SK-N-SH (cell line): Measurements from ENCODE around the gene MAGI2. TPM values are rescaled to one million over a fixed set of nuclear protein-coding genes. Genes with fewer than 3 reads are reported as not detected.

Experiments
- CTCF ChIA-PET: fragments of 300-600, 350-600 bp; formaldehyde crosslinking; extraction: SDS; loops from one replicate; lab custom pipeline; 2021; lab: Yijun Ruan, JAX
- POLR2A ChIA-PET: fragments of 350-600 bp; sonication (Branson Sonifier 250); formaldehyde crosslinking; extraction: SDS; loops from one replicate; lab custom pipeline; 2020; ENCODE audit warnings: antibody characterized with exemption, inconsistent platforms; lab: Yijun Ruan, JAX
- DNase-seq: peaks from one replicate; pipeline ENCODE4 v3.0.0; 2012
- H2AFZ ChIP-seq: fragments of 200-600 bp; sonication (generic); 2 replicates; pipeline ENCODE4 v1.8.1; 2016; ENCODE audit warnings: antibody characterized with exemption, mild to moderate bottlenecking, low read depth
- H3F3A ChIP-seq: fragments of 200-600 bp; sonication (generic); replicated peaks from 2 replicates; pipeline ENCODE3; 2016; ENCODE audit warnings: antibody characterized with exemption, mild to moderate bottlenecking; ENCODE audit not compliant: insufficient read depth
- H3K27ac ChIP-seq, 2 experiments: fragments of 200-500 bp in 1 of 2; fragments of 200-600 bp in 1 of 2; sonication (Bioruptor generic) in 1 of 2; sonication (generic), shearing (Covaris generic) in 1 of 2; 2 replicates each; pipeline versions ENCODE4 v1.5.1 to v1.6.1; 2014 to 2016; ENCODE audit warnings: low read depth in 2 of 2, inconsistent platforms in 1 of 2, low read length in 1 of 2, mild to moderate bottlenecking in 1 of 2, mixed read lengths in 1 of 2
- H3K27me3 ChIP-seq: fragments of 200-600 bp; sonication (generic), shearing (Covaris generic); 2 replicates; pipeline ENCODE4 v1.6.1; 2016; ENCODE audit warnings: mixed run types; ENCODE audit not compliant: insufficient read depth
- H3K36me3 ChIP-seq, 2 experiments: fragments of 200-500 bp in 1 of 2; fragments of 200-600 bp in 1 of 2; sonication (Bioruptor generic) in 1 of 2; sonication (generic) in 1 of 2; replicated peaks in 1 of 2; 2 replicates each; pipeline versions ENCODE3 to v1.5.1; 2014 to 2016; ENCODE audit warnings: low read length in 1 of 2, mild to moderate bottlenecking in 1 of 2; ENCODE audit not compliant: insufficient read depth in 2 of 2, control insufficient read depth in 1 of 2
- H3K4me1 ChIP-seq, 2 experiments: fragments of 200-500 bp in 1 of 2; fragments of 200-600 bp in 1 of 2; sonication (Bioruptor generic) in 1 of 2; sonication (generic), shearing (Covaris generic) in 1 of 2; 2 replicates each; pipeline versions ENCODE4 v1.5.1 to v1.6.1; 2014 to 2016; ENCODE audit warnings: low read depth in 1 of 2, low read length in 1 of 2, mixed run types in 1 of 2; ENCODE audit not compliant: insufficient read depth in 2 of 2, control insufficient read depth in 1 of 2
- H3K4me2 ChIP-seq: fragments of 200-600 bp; sonication (generic), shearing (Covaris generic); 2 replicates; pipeline ENCODE4 v1.6.1; 2017; ENCODE audit warnings: mixed run types
- H3K4me3 ChIP-seq, 2 experiments: fragments of 200-500 bp in 1 of 2; fragments of 200-600 bp in 1 of 2; sonication (Bioruptor generic) in 1 of 2; sonication (generic), shearing (Covaris generic) in 1 of 2; 2 replicates each; pipeline versions ENCODE4 v1.5.1 to v1.8.1; 2014 to 2016; ENCODE audit warnings: low read depth in 2 of 2, inconsistent platforms in 1 of 2, low read length in 1 of 2, mild to moderate bottlenecking in 1 of 2, mixed read lengths in 1 of 2, moderate library complexity in 1 of 2
- H3K79me2 ChIP-seq: fragments of 200-600 bp; sonication (generic); 2 replicates; pipeline ENCODE4 v1.8.1; 2017; ENCODE audit warnings: mild to moderate bottlenecking; ENCODE audit not compliant: insufficient read depth
- H3K9ac ChIP-seq: fragments of 200-600 bp; sonication (generic); 2 replicates; pipeline ENCODE4 v1.6.1; 2017; ENCODE audit warnings: mixed run types
- H3K9me2 ChIP-seq: fragments of 200-600 bp; sonication (generic); 2 replicates; pipeline ENCODE4 v1.6.1; 2017; ENCODE audit warnings: mixed run types
- H3K9me3 ChIP-seq: fragments of 200-600 bp; sonication (generic); 2 replicates; pipeline ENCODE4 v1.6.1; 2017; ENCODE audit warnings: mixed run types, mild to moderate bottlenecking, moderate library complexity
- H4K20me1 ChIP-seq: fragments of 200-600 bp; sonication (generic); 2 replicates; pipeline ENCODE4 v1.6.1; 2017; ENCODE audit warnings: mild to moderate bottlenecking, mixed run types; ENCODE audit not compliant: insufficient read depth
- CHD2 ChIP-seq: fragments of 150-350 bp; IDR thresholded peaks from 2 replicates; pipeline ENCODE4 v1.6.1; 2018; ENCODE audit warnings: low read length; ENCODE audit not compliant: partially characterized antibody
- EZH2phosphoT487 ChIP-seq: fragments of 200-600 bp; sonication (generic); IDR thresholded peaks from 2 replicates; pipeline ENCODE4 v1.6.1; 2017; ENCODE audit warnings: low read depth, mixed run types, mild to moderate bottlenecking, antibody characterized with exemption, moderate library complexity, borderline replicate concordance
- FOSL2 ChIP-seq: IDR thresholded peaks from 2 replicates; pipeline ENCODE4 v1.4.0; 2012; ENCODE audit warnings: low read depth, mild to moderate bottlenecking, moderate library complexity, borderline replicate concordance
- FOXM1 ChIP-seq: IDR thresholded peaks from 2 replicates; pipeline ENCODE4 v1.4.0; 2012; ENCODE audit warnings: low read depth, mild to moderate bottlenecking
- GABPA ChIP-seq: IDR thresholded peaks from 2 replicates; pipeline ENCODE4 v1.4.0; 2012; ENCODE audit warnings: low read depth, mild to moderate bottlenecking
- JUND ChIP-seq: IDR thresholded peaks from 2 replicates; pipeline ENCODE4 v1.4.0; 2012
- MEF2A ChIP-seq: IDR thresholded peaks from 2 replicates; pipeline ENCODE4 v1.4.0; 2012; ENCODE audit warnings: low read depth, borderline replicate concordance
- MXI1 ChIP-seq: IDR thresholded peaks from 2 replicates; pipeline ENCODE4 v1.6.1; 2012; ENCODE audit warnings: mild to moderate bottlenecking, low read depth, low read length, improper control_type of control experiment
- NRF1 ChIP-seq: IDR thresholded peaks from 2 replicates; pipeline ENCODE4 v1.6.1; 2012; ENCODE audit warnings: low read depth, mild to moderate bottlenecking, low read length
- POLR2AphosphoS5 ChIP-seq: IDR thresholded peaks from 2 replicates; pipeline ENCODE4 v1.6.1; 2012; ENCODE audit warnings: low read depth, low read length
- RAD21 ChIP-seq: IDR thresholded peaks from 2 replicates; pipeline ENCODE4 v1.6.1; 2012; ENCODE audit warnings: mild to moderate bottlenecking, low read length
- RCOR1 ChIP-seq: fragments of 150-350 bp; IDR thresholded peaks from 2 replicates; pipeline ENCODE4 v1.6.1; 2017; ENCODE audit warnings: antibody characterized with exemption, low read length
- REST ChIP-seq: IDR thresholded peaks from 2 replicates; pipeline ENCODE4 v1.6.1; 2012; ENCODE audit warnings: mild to moderate bottlenecking, low read depth, low read length, moderate library complexity
- RXRA ChIP-seq: IDR thresholded peaks from 2 replicates; pipeline ENCODE4 v1.4.0; 2012; ENCODE audit warnings: low read depth, mild to moderate bottlenecking, borderline replicate concordance
- SIN3A ChIP-seq: IDR thresholded peaks from 2 replicates; pipeline ENCODE4 v1.6.1; 2012; ENCODE audit warnings: low read depth, mild to moderate bottlenecking, low read length, moderate library complexity, borderline replicate concordance
- TAF1 ChIP-seq: IDR thresholded peaks from 2 replicates; pipeline ENCODE4 v1.6.1; 2012; ENCODE audit warnings: low read depth, mild to moderate bottlenecking, low read length, moderate library complexity, borderline replicate concordance
- TEAD4 ChIP-seq: IDR thresholded peaks from 2 replicates; pipeline ENCODE4 v1.4.0; 2012; ENCODE audit warnings: mild to moderate bottlenecking, borderline replicate concordance; ENCODE audit not compliant: insufficient read depth
- USF2 ChIP-seq: fragments of 150-350 bp; IDR thresholded peaks from 2 replicates; pipeline ENCODE4 v1.6.1; 2017; ENCODE audit warnings: antibody characterized with exemption, low read length, low read depth, borderline replicate concordance
- WGBS: methylation state at CpG from one replicate; pipeline ENCODE4 v1.1.6; 2017; ENCODE audit warnings: low lambda C conversion rate; 5-methylcytosine and 5-hydroxymethylcytosine counted together
- polyA plus RNA-seq, 3 experiments: library from polyadenylated mRNA; depleted of rRNA; stranded (reverse); fragments of >200 nt; gene quantifications; 2 replicates each; pipeline ENCODE4 v1.2.3, GENCODE V29; 2012
- TF ChIP-seq, protein P1 (sequence below): fragments of 150-350 bp; IDR thresholded peaks from 2 replicates; pipeline ENCODE4 v1.6.1; 2016; ENCODE audit warnings: mild to moderate bottlenecking, low read depth, low read length
- TF ChIP-seq, protein P2 (sequence below): IDR thresholded peaks from 2 replicates; pipeline ENCODE4 v1.4.0; 2012; ENCODE audit warnings: low read depth

Gene MAGI2
- polyA plus RNA-seq, 1 of the 3 experiments (the other 2 are of a cell fraction) = 1.1 TPM

DNA sequence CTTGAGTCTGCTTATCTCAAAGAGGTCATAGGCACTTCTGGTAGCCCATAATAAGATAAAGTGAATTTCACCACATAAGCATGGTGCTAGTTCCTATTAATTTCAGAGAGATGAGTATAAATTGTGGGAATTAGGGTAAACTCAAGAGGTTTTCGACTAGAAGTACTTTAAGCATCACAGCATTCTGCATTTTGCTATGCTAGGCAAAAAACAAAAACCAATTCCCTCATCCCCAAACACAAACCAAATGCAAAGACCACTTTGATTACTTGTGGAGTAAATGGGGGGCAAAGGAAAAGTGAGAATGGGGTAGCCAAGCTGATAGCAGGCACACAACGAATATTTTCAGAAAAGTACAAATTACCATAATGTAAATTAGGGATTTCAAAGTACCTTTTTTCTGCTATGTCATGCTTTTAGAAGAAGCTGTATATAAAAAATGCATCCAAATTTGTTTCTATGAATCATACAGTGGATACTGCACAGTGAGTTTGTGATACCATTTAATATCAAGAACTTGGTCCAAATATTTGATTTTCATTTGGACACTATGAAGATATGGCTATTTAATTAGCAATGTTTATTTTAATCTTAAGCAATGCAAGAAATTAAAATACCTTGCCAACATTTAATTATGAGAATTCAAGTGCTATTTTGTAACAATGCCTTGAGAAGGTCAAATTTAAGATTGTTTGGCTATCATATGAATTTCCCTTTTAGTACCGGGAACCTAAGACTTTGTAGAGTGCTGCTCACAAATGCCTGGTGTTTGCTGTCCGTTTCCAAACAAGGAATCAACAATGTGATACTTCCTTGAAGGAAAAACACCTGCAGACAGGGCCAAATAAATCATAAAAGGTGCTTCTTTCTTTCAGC is 1199.4 kb downstream of the MAGI2 start:
- no peaks in the 10 kb centered on the region for H3K27me3 ChIP-seq
- no peaks in the 10 kb centered on the region for H3K79me2 ChIP-seq
- H3K27ac ChIP-seq = no peak overlapping the region
- no peaks in the 10 kb centered on the region for H4K20me1 ChIP-seq
- no peak overlapping the region for H3K9ac ChIP-seq
- 63% methylated on average over 4 of the region's 4 CpGs for WGBS
- POLR2A ChIA-PET = no interaction called here
- no peak overlapping the region for H2AFZ ChIP-seq
- TF ChIP-seq SIN3A (no peak), FOXM1 (no peak), FOSL2 (no peak), NRF1 (no peak), TEAD4 (no peak), RXRA (no peak)
- TF ChIP-seq, all 33 proteins: peak for 0
- H3K4me3 ChIP-seq = no peak overlapping the region
- H3K4me2 ChIP-seq = no peak overlapping the region
- H3K9me3 ChIP-seq = peaks cover 12% of the 10 kb centered on the region; the same call in 1 of the 2 replicates
- no peak for DNase-seq
- no peaks in the 10 kb centered on the region for H3K9me2 ChIP-seq
- no peaks in the 10 kb centered on the region for H3F3A ChIP-seq
- no peaks in the 10 kb centered on the region for H3K36me3 ChIP-seq
- H3K4me1 ChIP-seq = no peaks in the 10 kb centered on the region
- CTCF ChIA-PET = no interaction called here

- H4K20me1 ChIP-seq = no peaks in the 10 kb centered on the region
- no peak overlapping the region for H3K9ac ChIP-seq
- no peak for DNase-seq
- H3F3A ChIP-seq = no peaks in the 10 kb centered on the region
- no peak overlapping the region for H3K27ac ChIP-seq
- ChIA-PET CTCF (interaction anchor here (0.9 kb wide), 1 partner anchor 159 kb away, joined by 3 read pairs; no protein-coding TSS in a partner anchor), POLR2A (no interaction called here)
- no peaks in the 10 kb centered on the region for H3K36me3 ChIP-seq
- no peak for TF ChIP-seq RAD21
- TF ChIP-seq USF2 = no peak
- TF ChIP-seq RCOR1 = no peak
- TF ChIP-seq MXI1 = no peak
- no peak for TF ChIP-seq MEF2A
- TF ChIP-seq RXRA = no peak
- TF ChIP-seq, protein P1, sequence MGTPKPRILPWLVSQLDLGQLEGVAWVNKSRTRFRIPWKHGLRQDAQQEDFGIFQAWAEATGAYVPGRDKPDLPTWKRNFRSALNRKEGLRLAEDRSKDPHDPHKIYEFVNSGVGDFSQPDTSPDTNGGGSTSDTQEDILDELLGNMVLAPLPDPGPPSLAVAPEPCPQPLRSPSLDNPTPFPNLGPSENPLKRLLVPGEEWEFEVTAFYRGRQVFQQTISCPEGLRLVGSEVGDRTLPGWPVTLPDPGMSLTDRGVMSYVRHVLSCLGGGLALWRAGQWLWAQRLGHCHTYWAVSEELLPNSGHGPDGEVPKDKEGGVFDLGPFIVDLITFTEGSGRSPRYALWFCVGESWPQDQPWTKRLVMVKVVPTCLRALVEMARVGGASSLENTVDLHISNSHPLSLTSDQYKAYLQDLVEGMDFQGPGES = no peak
- no peak for TF ChIP-seq CHD2
- TF ChIP-seq FOXM1 = no peak
- TF ChIP-seq POLR2AphosphoS5 = no peak
- TF ChIP-seq REST = no peak
- TF ChIP-seq TAF1 = no peak
- TF ChIP-seq SIN3A = no peak
- TF ChIP-seq GABPA = no peak
- no peak for TF ChIP-seq TEAD4
- no peak for TF ChIP-seq JUND
- TF ChIP-seq, protein P2, sequence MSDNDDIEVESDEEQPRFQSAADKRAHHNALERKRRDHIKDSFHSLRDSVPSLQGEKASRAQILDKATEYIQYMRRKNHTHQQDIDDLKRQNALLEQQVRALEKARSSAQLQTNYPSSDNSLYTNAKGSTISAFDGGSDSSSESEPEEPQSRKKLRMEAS = no peak
- TF ChIP-seq EZH2phosphoT487 = no peak
- TF ChIP-seq FOSL2 = no peak
- 88% methylated on average over 4 of the region's 4 CpGs for WGBS
- no peaks in the 10 kb centered on the region for H3K9me2 ChIP-seq
- H3K4me2 ChIP-seq = no peak overlapping the region
- H3K4me3 ChIP-seq = no peak overlapping the region
- H3K27me3 ChIP-seq = no peaks in the 10 kb centered on the region
- H2AFZ ChIP-seq = no peak overlapping the region
- H3K79me2 ChIP-seq = no peaks in the 10 kb centered on the region
- no peaks in the 10 kb centered on the region for H3K4me1 ChIP-seq
- H3K9me3 ChIP-seq = peaks cover 28% of the 10 kb centered on the region; the same call in 1 of the 2 replicates
These were observed 1204.6 kb downstream of the MAGI2 start for GRCh38 chr7:78248867-78249266.
